RWPE2 (cell line): Measurements from ENCODE around the gene AKAP6.

Experiments
- ATAC-seq: fragments of 200-7000 bp; cut with Tn5 transposase; 3 replicates; pipeline ENCODE4 v1.9.1; 2021; ENCODE audit warnings: low read depth
- DNase-seq: peaks from one replicate; pipeline ENCODE4 v3.0.0-alpha.2; 2020; ENCODE audit warnings: low spot score
- H3K27ac ChIP-seq: fragments of 450-650 bp; 2 replicates; pipeline ENCODE4 v1.5.1; 2017; ENCODE audit warnings: mild to moderate bottlenecking; ENCODE audit not compliant: poor library complexity, severe bottlenecking
- H3K27me3 ChIP-seq: fragments of 250-450 bp; sonication (Bioruptor Pico); 2 replicates; pipeline ENCODE4 v1.5.1; 2021; ENCODE audit warnings: mild to moderate bottlenecking, moderate library complexity; ENCODE audit not compliant: insufficient read depth, poor library complexity, severe bottlenecking
- H3K36me3 ChIP-seq: fragments of 250-450 bp; sonication (Bioruptor Pico); 2 replicates; pipeline ENCODE4 v1.5.1; 2020; ENCODE audit warnings: low read depth, mild to moderate bottlenecking, moderate library complexity
- H3K4me1 ChIP-seq: fragments of 250-450 bp; sonication (Bioruptor Pico); 2 replicates; pipeline ENCODE4 v1.5.1; 2021; ENCODE audit warnings: mild to moderate bottlenecking, moderate library complexity; ENCODE audit not compliant: insufficient read depth, poor library complexity, severe bottlenecking
- H3K4me3 ChIP-seq: fragments of 250-450 bp; sonication (Bioruptor Pico); 2 replicates; pipeline ENCODE4 v1.5.1; 2021; ENCODE audit warnings: mild to moderate bottlenecking, moderate library complexity; ENCODE audit not compliant: severe bottlenecking
- H3K9me3 ChIP-seq: fragments of 250-450 bp; sonication (Bioruptor Pico); 2 replicates; pipeline ENCODE4 v1.5.1; 2021; ENCODE audit warnings: mild to moderate bottlenecking, moderate library complexity; ENCODE audit not compliant: severe bottlenecking
- TF ChIP-seq, protein P1 (sequence below): fragments of 450-650 bp; IDR thresholded peaks from one replicate; pipeline ENCODE4 v1.5.1; 2017; ENCODE audit warnings: mild to moderate bottlenecking, moderate library complexity; ENCODE audit not compliant: poor library complexity, severe bottlenecking

Gene AKAP6

DNA sequence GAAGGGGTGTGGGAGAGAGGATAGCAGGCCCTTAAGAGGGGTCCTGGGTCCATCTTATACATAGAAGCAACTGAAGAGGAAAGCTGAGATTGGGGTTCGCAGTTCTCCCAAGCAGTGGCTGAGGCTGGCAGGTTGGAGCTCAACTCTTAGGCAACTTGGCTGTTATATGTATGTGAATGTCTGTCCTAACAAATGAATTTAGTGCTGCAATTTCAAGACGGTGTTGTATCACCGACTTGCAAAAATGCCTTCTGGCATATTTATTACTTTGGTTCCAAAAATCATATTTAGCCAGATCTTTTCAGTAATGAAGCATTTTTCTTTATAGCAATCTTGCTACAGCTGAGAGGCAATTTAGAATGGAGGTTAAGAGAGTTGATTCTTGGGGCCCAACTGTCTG, 148.3 kb downstream of the AKAP6 start:
- DNase-seq (no peak), ATAC-seq (no peak)
- Histone ChIP-seq H3K9me3 (no peaks in the 10 kb centered on the region), H3K4me1 (peaks cover 35% of the 10 kb centered on the region), H3K27ac (no peak overlapping the region), H3K27me3 (no peaks in the 10 kb centered on the region), H3K36me3 (no peaks in the 10 kb centered on the region), H3K4me3 (no peak overlapping the region)
- TF ChIP-seq, protein P1, sequence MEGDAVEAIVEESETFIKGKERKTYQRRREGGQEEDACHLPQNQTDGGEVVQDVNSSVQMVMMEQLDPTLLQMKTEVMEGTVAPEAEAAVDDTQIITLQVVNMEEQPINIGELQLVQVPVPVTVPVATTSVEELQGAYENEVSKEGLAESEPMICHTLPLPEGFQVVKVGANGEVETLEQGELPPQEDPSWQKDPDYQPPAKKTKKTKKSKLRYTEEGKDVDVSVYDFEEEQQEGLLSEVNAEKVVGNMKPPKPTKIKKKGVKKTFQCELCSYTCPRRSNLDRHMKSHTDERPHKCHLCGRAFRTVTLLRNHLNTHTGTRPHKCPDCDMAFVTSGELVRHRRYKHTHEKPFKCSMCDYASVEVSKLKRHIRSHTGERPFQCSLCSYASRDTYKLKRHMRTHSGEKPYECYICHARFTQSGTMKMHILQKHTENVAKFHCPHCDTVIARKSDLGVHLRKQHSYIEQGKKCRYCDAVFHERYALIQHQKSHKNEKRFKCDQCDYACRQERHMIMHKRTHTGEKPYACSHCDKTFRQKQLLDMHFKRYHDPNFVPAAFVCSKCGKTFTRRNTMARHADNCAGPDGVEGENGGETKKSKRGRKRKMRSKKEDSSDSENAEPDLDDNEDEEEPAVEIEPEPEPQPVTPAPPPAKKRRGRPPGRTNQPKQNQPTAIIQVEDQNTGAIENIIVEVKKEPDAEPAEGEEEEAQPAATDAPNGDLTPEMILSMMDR, result no peak

DNA sequence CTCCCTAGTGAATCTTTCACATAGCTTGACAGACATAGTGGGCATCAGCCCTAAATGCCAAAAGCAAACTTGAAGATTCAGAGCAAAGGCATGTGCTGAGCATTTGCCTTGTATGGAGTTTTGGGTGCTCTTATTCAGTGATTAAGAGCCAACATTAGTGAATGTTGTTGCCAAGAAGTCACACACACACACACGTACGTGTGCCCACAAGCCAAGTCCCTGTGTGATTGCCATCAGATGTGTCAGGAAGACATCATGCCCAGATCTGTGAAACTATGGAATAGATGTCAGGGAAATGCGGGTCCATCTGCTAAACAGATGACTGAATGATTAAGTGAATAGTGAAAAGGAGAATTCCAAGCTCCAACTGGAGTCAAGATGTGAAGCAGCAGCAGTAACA, 149.0 kb downstream of the AKAP6 start:
- Histone ChIP-seq H3K27ac (no peak overlapping the region), H3K36me3 (no peaks in the 10 kb centered on the region), H3K4me1 (peaks cover 29% of the 10 kb centered on the region), H3K27me3 (no peaks in the 10 kb centered on the region), H3K9me3 (no peaks in the 10 kb centered on the region), H3K4me3 (no peak overlapping the region)
- ATAC-seq (no peak), DNase-seq (no peak)
- TF ChIP-seq, protein P1, result no peak

DNA sequence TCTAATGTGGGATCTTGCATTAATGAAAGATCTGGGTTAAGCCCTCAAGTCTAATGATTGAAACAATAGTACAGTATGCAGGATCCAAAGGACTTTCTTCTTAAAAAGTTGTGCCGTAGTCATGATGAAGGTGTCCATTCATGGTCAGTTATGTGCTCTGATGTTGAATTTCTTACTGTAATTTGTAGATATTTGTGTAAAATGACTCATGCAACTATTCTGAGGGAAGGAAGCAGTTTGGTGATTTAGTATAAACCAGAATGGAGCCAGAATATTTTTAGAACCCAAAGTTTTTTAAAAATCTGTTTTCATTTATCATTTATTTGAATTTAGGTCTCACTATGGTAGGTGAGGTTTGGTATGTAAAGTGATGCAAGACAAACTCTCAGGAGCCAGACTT, 151.2 kb downstream of the AKAP6 start:
- ATAC-seq (no peak), DNase-seq (no peak)
- H3K4me3 ChIP-seq, result no peak overlapping the region
- H3K27ac ChIP-seq, result no peak overlapping the region
- TF ChIP-seq, protein P1, result no peak
- no peaks in the 10 kb centered on the region for H3K36me3 ChIP-seq
- H3K4me1 ChIP-seq, result peaks cover 10% of the 10 kb centered on the region
- H3K27me3 ChIP-seq, result no peaks in the 10 kb centered on the region
- no peaks in the 10 kb centered on the region for H3K9me3 ChIP-seq

DNA sequence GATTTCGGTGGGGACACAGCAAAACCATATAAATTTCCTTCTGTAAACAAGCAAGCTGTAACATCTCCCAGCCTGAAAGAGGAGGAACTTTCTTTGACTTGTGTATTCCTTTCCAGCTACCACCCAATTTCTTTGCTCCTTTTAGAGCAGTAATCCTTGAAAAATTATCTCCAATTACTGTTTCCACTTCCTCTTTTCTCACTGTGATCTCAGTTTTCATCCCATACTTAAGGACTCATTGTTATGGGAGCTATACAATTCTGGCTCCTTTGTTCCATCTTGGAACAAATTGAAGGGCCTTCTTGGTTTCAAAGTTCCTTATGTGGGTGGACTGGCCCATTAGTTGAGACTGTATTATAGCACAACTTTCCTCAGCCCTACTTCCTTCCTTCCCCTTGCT, 152.6 kb downstream of the AKAP6 start:
- TF ChIP-seq, protein P1, result no peak
- ATAC-seq (no peak), DNase-seq (no peak)
- peaks cover 10% of the 10 kb centered on the region for H3K4me1 ChIP-seq
- no peak overlapping the region for H3K4me3 ChIP-seq
- H3K9me3 ChIP-seq, result no peaks in the 10 kb centered on the region
- no peak overlapping the region for H3K27ac ChIP-seq
- no peaks in the 10 kb centered on the region for H3K36me3 ChIP-seq
- H3K27me3 ChIP-seq, result no peaks in the 10 kb centered on the region

DNA sequence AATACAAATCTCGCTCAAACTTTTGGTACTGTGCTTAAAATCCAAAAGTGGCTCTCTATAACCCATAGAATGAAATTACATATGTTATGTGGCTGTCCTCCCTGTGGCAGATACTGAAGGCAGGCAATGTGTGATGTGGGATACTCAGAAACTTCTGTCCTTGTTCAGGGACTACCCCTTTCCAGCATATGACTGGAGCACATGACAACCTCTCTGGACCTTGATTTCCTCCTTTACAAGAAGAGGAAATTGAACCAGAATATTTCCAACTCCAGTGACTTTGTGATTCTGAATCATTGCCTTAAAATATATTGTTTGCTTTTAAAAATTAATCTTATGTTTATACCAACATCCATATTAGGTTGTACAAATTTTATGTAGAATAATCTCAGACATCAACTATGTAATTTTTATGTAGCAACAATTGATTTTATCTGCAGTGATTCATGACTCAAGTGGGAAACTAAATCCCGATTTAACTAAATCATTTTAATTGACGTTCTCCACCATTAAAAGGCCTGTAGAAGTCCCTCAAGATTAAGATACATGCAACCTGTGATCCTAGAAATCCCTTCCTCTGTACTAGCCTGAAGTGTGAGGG, 162.4 kb downstream of the AKAP6 start:
- no peak for DNase-seq
- Histone ChIP-seq H3K27ac (no peak overlapping the region), H3K4me1 (no peaks in the 10 kb centered on the region), H3K4me3 (no peak overlapping the region), H3K36me3 (no peaks in the 10 kb centered on the region), H3K27me3 (no peaks in the 10 kb centered on the region), H3K9me3 (no peaks in the 10 kb centered on the region)
- no peak for ATAC-seq
- TF ChIP-seq, protein P1, result no peak
